Thoracic aorta (tissue), 2 donors: Measurements from ENCODE around the gene TTC39A. TPM values are rescaled to one million over a fixed set of nuclear protein-coding genes. Genes with fewer than 3 reads are reported as not detected.
"Not testable (repeated sequence)": the region's sequence is repeated elsewhere in the genome, so short reads cannot be mapped to it uniquely, and the experiment has no call there.

Source experiments
- ATAC-seq: fragments of 150-250 bp; one replicate; pipeline ENCODE4 v1.8.0; 2017; ENCODE audit warnings: low read depth; ENCODE audit not compliant: insufficient number of reproducible peaks, low FRiP score
- DNase-seq: peaks from one replicate; pipeline ENCODE4 v3.0.0-alpha.2; 2020; ENCODE audit warnings: low spot score
- H3K27ac ChIP-seq, 2 donors: fragments of 200-600 bp; sonication (generic); 1 replicate in 1 of 2; 2 replicates in 1 of 2; pipeline ENCODE4 v1.5.1; 2016; ENCODE audit warnings: mild to moderate bottlenecking in 2 of 2, moderate library complexity in 2 of 2
- H3K27me3 ChIP-seq: fragments of 200-600 bp; sonication (generic); replicated peaks from 2 replicates; pipeline ENCODE4 v1.6.0; 2016; ENCODE audit warnings: mild to moderate bottlenecking; ENCODE audit not compliant: insufficient read depth
- H3K36me3 ChIP-seq: fragments of 200-600 bp; sonication (generic); one replicate; pipeline ENCODE4 v1.5.1; 2016
- H3K4me1 ChIP-seq, 2 donors: fragments of 200-600 bp; sonication (generic); 1 replicate in 1 of 2; 2 replicates in 1 of 2; pipeline versions ENCODE4 v1.5.1 to v1.6.0; 2016; ENCODE audit warnings: low read depth in 2 of 2, mild to moderate bottlenecking in 1 of 2; ENCODE audit not compliant: control insufficient read depth in 1 of 2
- H3K4me3 ChIP-seq: fragments of 200-600 bp; sonication (generic); 2 replicates; pipeline ENCODE4 v1.5.1; 2016; ENCODE audit warnings: mild to moderate bottlenecking
- H3K9me3 ChIP-seq: fragments of 200-600 bp; sonication (generic); 2 replicates; pipeline ENCODE4 v1.5.1; 2016
- total RNA-seq, 2 donors: library from RNA; depleted of rRNA; stranded (reverse); fragments of >200 nt; gene quantifications; one replicate each; pipeline versions ENCODE4 v1.1.0 to v1.2.3, GENCODE V29; 2016
- TF ChIP-seq, protein P1 (sequence below): fragments of 200-600 bp; sonication (generic); IDR thresholded peaks from one replicate; pipeline ENCODE4 v1.5.1; 2019; ENCODE audit warnings: antibody characterized with exemption

The TTC39A gene
- total RNA-seq, 2 donors from 2014 or later, result 1.2 to 4.0 TPM

DNA sequence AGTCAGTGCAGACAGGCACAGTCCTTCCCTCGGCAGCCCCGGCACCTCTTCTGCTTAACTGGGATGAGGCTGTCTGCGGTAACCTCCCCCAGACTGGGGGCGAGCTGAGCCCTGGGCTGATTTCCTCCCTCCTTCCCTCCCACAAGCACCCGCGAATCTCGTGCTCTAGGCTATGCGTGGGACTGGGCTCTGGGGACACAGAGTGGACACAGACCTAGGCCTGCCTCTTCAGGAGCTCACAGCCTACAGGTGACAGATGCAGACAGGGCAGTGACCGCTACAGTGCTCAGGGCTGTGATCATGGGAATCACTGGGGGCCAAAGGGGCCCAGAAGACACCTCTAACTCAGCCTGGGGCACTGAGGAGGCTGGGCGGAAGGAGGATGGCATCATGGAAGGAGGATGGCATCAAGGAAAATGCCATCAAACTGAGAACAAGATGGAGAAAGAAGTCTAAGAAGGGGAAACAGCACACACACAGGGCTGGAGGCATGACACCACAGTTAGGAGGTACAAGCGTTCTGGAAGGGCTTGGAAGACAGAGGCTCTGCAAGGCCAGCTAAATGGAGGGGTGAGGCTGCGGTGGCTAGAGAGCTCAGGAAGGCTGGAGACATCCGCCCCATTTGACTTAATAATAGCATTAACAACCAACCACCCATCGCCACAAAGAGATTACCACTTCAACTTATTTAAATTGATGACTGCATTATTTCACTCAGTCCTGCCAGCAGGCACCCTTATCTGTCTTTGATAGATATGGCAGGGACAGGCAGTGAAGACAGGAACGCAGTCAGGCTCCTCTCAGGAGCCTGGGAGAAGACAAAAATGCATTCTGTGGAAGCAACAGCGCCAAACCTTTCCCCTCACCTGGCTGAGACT, 4.2 kb downstream of the TTC39A start:
- no peak for DNase-seq
- H3K4me1 ChIP-seq, result peaks cover 2 to 14% of the 10 kb centered on the region in 2 donors
- no peaks in the 10 kb centered on the region for H3K9me3 ChIP-seq
- H3K36me3 ChIP-seq, result no peaks in the 10 kb centered on the region
- H3K4me3 ChIP-seq, result no peak overlapping the region
- no peak for ATAC-seq
- H3K27ac ChIP-seq, result no peak overlapping the region
- TF ChIP-seq, protein P1, sequence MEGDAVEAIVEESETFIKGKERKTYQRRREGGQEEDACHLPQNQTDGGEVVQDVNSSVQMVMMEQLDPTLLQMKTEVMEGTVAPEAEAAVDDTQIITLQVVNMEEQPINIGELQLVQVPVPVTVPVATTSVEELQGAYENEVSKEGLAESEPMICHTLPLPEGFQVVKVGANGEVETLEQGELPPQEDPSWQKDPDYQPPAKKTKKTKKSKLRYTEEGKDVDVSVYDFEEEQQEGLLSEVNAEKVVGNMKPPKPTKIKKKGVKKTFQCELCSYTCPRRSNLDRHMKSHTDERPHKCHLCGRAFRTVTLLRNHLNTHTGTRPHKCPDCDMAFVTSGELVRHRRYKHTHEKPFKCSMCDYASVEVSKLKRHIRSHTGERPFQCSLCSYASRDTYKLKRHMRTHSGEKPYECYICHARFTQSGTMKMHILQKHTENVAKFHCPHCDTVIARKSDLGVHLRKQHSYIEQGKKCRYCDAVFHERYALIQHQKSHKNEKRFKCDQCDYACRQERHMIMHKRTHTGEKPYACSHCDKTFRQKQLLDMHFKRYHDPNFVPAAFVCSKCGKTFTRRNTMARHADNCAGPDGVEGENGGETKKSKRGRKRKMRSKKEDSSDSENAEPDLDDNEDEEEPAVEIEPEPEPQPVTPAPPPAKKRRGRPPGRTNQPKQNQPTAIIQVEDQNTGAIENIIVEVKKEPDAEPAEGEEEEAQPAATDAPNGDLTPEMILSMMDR, result no peak
- H3K27me3 ChIP-seq, result no peaks in the 10 kb centered on the region

DNA sequence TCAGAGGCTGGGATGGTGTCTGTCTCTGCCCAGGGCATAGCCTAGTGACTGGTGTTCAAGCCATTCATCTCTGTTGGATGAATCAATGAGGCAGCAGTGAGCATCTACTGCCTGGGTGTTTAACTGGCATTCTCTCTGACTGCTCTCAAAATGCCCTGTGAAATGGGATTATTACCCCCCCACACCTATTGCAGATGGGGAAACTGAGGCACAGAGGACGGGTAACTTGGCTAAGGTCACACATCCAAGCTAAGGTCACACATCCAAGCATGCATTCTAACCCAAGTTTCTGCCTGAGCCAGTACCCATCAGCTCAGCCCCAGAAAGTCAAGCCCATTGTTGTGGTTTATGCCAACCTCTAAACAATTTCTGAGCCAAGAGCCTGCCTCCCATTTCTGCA, 5.0 kb downstream of the TTC39A start:
- H3K4me3 ChIP-seq, result no peak overlapping the region
- no peak for ATAC-seq
- no peak for DNase-seq
- H3K36me3 ChIP-seq, result no peaks in the 10 kb centered on the region
- TF ChIP-seq, protein P1, result no peak
- peaks cover 0 to 8% of the 10 kb centered on the region in 2 donors for H3K4me1 ChIP-seq
- no peaks in the 10 kb centered on the region for H3K27me3 ChIP-seq
- no peak overlapping the region for H3K27ac ChIP-seq
- no peaks in the 10 kb centered on the region for H3K9me3 ChIP-seq

DNA sequence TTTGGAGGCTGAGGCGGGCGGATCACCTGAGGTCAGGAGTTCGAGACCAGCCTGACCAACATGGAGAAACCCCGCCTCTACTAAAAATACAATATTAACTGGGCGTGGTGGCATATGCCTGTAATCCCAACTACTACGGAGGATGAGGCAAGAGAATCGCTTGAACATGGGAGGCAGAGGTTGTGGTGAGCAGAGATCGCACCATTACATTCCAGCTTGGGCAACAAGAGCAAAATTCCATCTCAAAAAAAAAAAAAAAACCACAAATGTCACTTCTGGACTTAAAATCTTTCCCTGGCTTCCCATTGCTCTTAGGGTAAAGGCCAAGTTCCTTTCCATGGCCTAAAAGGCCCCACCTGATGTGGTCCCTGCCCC, 5.4 kb downstream of the TTC39A start:
- not testable (repeated sequence) for H3K36me3 ChIP-seq, H3K27ac ChIP-seq, ATAC-seq, H3K4me3 ChIP-seq, H3K27me3 ChIP-seq, DNase-seq, H3K4me1 ChIP-seq, H3K9me3 ChIP-seq

DNA sequence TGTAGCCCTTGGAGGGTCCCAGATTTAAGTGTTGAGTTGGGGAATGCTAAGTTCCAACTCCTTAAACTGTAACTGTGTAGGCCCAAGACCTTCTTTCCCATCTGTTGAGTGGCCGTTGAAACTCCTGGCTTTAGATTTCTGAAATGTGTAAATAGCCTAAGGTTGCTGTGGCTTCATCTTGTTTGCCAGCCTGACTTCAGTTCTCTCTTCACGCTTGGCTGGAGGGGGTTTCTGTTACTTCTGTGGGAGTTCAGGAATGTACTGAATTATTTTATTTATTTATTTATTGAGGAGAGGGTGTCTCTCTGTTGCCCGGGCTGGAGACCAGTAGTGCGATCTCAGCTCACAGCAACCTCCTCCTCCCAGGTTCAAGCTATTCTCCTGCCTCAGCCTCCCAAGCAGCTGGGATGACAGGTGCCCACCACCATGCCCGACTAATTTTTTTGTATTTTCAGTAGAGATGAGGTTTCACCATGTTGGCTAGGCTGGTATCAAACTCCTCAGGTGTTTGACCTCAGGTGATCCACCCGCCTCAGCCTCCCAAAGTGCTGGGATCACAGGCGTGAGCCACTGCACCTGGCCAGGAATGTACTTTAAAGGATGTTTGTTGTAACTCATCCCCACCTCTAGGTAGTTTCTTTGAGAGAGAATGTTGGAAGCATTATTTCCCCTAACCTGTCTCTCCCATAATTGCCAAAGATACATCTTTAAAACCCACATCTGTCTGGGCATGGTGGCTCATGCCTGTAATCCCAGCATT, 5.9 kb downstream of the TTC39A start:
- TF ChIP-seq, protein P1, result no peak
- H3K4me1 ChIP-seq, result peaks cover 0 to 2% of the 10 kb centered on the region in 2 donors
- H3K27me3 ChIP-seq, result no peaks in the 10 kb centered on the region
- ATAC-seq, result no peak
- H3K4me3 ChIP-seq, result no peak overlapping the region
- H3K9me3 ChIP-seq, result no peaks in the 10 kb centered on the region
- H3K36me3 ChIP-seq, result no peaks in the 10 kb centered on the region
- DNase-seq, result no peak
- no peak overlapping the region for H3K27ac ChIP-seq

DNA sequence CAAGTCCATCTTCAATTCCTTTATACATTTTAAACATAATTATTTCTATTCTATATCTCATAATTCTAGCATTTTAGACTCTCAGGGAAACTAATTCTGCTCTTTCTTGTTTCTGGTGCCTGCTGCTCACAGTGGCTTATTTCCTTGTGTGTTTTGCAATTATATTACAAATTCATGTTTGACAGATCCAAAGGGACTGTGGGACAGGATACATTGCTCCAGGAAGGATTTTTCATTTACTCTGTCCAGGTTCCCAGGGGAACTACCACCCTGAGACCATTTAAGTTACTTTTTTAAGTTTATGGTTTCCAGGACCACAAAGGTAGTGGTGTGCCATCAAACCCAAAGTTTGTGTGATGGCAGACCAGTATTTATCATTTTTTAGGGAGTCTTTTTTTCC, 6.6 kb downstream of the TTC39A start:
- DNase-seq (no peak), ATAC-seq (no peak)
- no peaks in the 10 kb centered on the region for H3K36me3 ChIP-seq
- H3K4me3 ChIP-seq, result no peak overlapping the region
- no peaks in the 10 kb centered on the region for H3K4me1 ChIP-seq
- H3K9me3 ChIP-seq, result no peaks in the 10 kb centered on the region
- TF ChIP-seq, protein P1, result no peak
- no peaks in the 10 kb centered on the region for H3K27me3 ChIP-seq
- no peak overlapping the region for H3K27ac ChIP-seq
